CD8-positive, alpha-beta memory T cell (primary cell): ENCODE measurements around the gene TPK1. TPM values are rescaled to one million over a fixed set of nuclear protein-coding genes. Genes with fewer than 3 reads are reported as not detected.

Source experiments
- CTCF ChIA-PET: fragments of 350-600 bp; sonication (Branson Sonifier 250); formaldehyde crosslinking; loops from one replicate; lab custom pipeline; 2021; ENCODE audit warnings: antibody characterized with exemption; lab: Charles Lee
- POLR2A ChIA-PET: fragments of 350-600 bp; sonication (Branson Sonifier 250); formaldehyde crosslinking; loops from one replicate; lab custom pipeline; 2021; ENCODE audit warnings: antibody characterized with exemption; lab: Charles Lee
- DNase-seq, 5 donors: peaks; one replicate each; pipeline versions ENCODE4 v3.0.0 to v3.0.0-alpha.2; 2020 to 2022; ENCODE audit warnings: mixed read lengths in 1 of 5
- H3K27ac ChIP-seq: one replicate; pipeline ENCODE4 v1.7.0; 2013; ENCODE audit warnings: low read depth, mild to moderate bottlenecking, low read length, moderate library complexity
- H3K27me3 ChIP-seq: 2 replicates; pipeline ENCODE4 v1.7.0; 2013; ENCODE audit warnings: low read length, mild to moderate bottlenecking; ENCODE audit not compliant: insufficient read depth, poor library complexity, severe bottlenecking
- H3K36me3 ChIP-seq: 2 replicates; pipeline ENCODE4 v1.7.0; 2013; ENCODE audit warnings: mild to moderate bottlenecking, low read length, moderate library complexity; ENCODE audit not compliant: insufficient read depth
- H3K4me1 ChIP-seq: 2 replicates; pipeline ENCODE4 v1.7.0; 2013; ENCODE audit warnings: mild to moderate bottlenecking, low read length, moderate library complexity; ENCODE audit not compliant: insufficient read depth
- H3K4me3 ChIP-seq: 2 replicates; pipeline ENCODE4 v1.7.0; 2013; ENCODE audit warnings: mild to moderate bottlenecking, low read length
- H3K9me3 ChIP-seq: 2 replicates; pipeline ENCODE4 v1.7.0; 2013; ENCODE audit warnings: mild to moderate bottlenecking, low read length
- H3K27ac Mint-ChIP-seq, 8 donors: one replicate each; pipeline ENCODE4 v1.8.0; 2020 to 2021; ENCODE audit warnings: mixed read lengths in 8 of 8, mild to moderate bottlenecking in 6 of 8, inconsistent platforms in 3 of 8, moderate library complexity in 3 of 8
- H3K27me3 Mint-ChIP-seq, 2 donors: one replicate each; pipeline ENCODE4 v1.8.0; 2020 to 2021; ENCODE audit warnings: mixed read lengths in 2 of 2, mild to moderate bottlenecking in 1 of 2, moderate library complexity in 1 of 2
- H3K36me3 Mint-ChIP-seq, 3 donors: one replicate each; pipeline ENCODE4 v1.8.0; 2020 to 2021; ENCODE audit warnings: mixed read lengths in 3 of 3, inconsistent platforms in 1 of 3, mild to moderate bottlenecking in 1 of 3
- H3K4me1 Mint-ChIP-seq, 3 donors: one replicate each; pipeline ENCODE4 v1.8.0; 2020 to 2021; ENCODE audit warnings: mixed read lengths in 3 of 3, inconsistent platforms in 1 of 3, mild to moderate bottlenecking in 1 of 3
- H3K4me3 Mint-ChIP-seq, 7 donors: one replicate each; pipeline ENCODE4 v1.8.0; 2020 to 2021; ENCODE audit warnings: mixed read lengths in 7 of 7, mild to moderate bottlenecking in 6 of 7, moderate library complexity in 4 of 7, inconsistent platforms in 2 of 7
- H3K9me3 Mint-ChIP-seq, 5 donors: one replicate each; pipeline ENCODE4 v1.8.0; 2020 to 2022; ENCODE audit warnings: mixed read lengths in 5 of 5, mild to moderate bottlenecking in 3 of 5, moderate library complexity in 2 of 5, inconsistent platforms in 1 of 5
- polyA plus RNA-seq: library from polyadenylated mRNA; unstranded; fragments of 300-500 nt; fragmentation: Illumina TruSeq; gene quantifications from one replicate; pipeline ENCODE4 v1.2.3, GENCODE V29; 2021
- total RNA-seq, 2 experiments: library from RNA; stranded (reverse); gene quantifications; one replicate each; pipeline ENCODE4 v1.2.3, GENCODE V29; 2021

TPK1 gene
- total and polyA plus RNA-seq, 3 experiments from 2014 or later, result 18.0 to 20.1 (median 19.0) TPM

- DNase-seq, result no peak
- Histone ChIP-seq H3K36me3 (no peaks in the 10 kb centered on the region), H3K27ac (no peak overlapping the region), H3K4me1 (no peaks in the 10 kb centered on the region), H3K27me3 (no peaks in the 10 kb centered on the region), H3K4me3 (no peak overlapping the region), H3K9me3 (no peaks in the 10 kb centered on the region)
- Mint-ChIP-seq H3K27ac (no peak overlapping the region), H3K4me1 (no peaks in the 10 kb centered on the region), H3K36me3 (peaks cover 7 to 40% (median 10%) of the 10 kb centered on the region in 3 donors), H3K4me3 (no peak overlapping the region), H3K9me3 (peaks cover 0 to 11% (median 3%) of the 10 kb centered on the region in 5 donors), H3K27me3 (no peaks in the 10 kb centered on the region)
- ChIA-PET CTCF (no interaction called here), POLR2A (no interaction called here)
These were observed 207.7 kb downstream of the TPK1 start for GRCh38 chr7:144628176-144628575.

- no peak for DNase-seq
These were observed 213.1 kb downstream of the TPK1 start for GRCh38 chr7:144622745-144623144.

DNA sequence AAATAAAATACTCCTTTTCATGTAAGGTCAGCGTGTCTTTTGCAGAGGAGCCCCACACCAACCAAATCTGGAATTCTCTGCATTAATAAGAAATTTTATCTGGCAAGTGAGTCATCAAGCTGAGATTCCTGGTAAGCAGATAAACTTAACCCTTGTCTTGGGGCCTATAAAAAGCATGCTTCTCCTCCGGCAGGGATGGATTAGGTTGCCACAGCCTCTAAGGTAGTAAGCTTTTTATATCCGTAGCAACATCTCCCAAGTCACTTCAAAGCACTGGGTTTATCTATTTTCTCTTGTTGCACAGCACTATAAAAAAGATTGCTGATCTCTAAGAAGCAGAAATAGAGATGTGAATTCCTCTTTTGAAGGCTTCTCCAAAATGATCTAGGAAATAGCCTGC lies 229.6 kb downstream of the TPK1 start:
- H3K4me3 ChIP-seq, result no peak overlapping the region
- H3K9me3 ChIP-seq, result no peaks in the 10 kb centered on the region
- no peak overlapping the region for H3K27ac ChIP-seq
- Mint-ChIP-seq H3K27me3 (no peaks in the 10 kb centered on the region), H3K4me1 (no peaks in the 10 kb centered on the region), H3K27ac (no peak overlapping the region), H3K9me3 (no peaks in the 10 kb centered on the region), H3K36me3 (peaks cover 10 to 25% (median 18%) of the 10 kb centered on the region in 3 donors), H3K4me3 (no peak overlapping the region)
- POLR2A ChIA-PET, result no interaction called here
- H3K4me1 ChIP-seq, result no peaks in the 10 kb centered on the region
- H3K27me3 ChIP-seq, result no peaks in the 10 kb centered on the region
- no peaks in the 10 kb centered on the region for H3K36me3 ChIP-seq
- CTCF ChIA-PET, result no interaction called here
- DNase-seq, result no peak

More at GRCh38 chr7:144622745-144623144, 213.1 kb downstream of the TPK1 start:
- POLR2A ChIA-PET, result no interaction called here
- H3K4me1 ChIP-seq, result no peaks in the 10 kb centered on the region
- no peak overlapping the region for H3K27ac ChIP-seq
- no peak overlapping the region for H3K27ac Mint-ChIP-seq
- H3K9me3 Mint-ChIP-seq, result peaks cover 0 to 14% (median 4%) of the 10 kb centered on the region in 5 donors
- no peaks in the 10 kb centered on the region for H3K4me1 Mint-ChIP-seq
- CTCF ChIA-PET, result no interaction called here
- H3K4me3 ChIP-seq, result no peak overlapping the region
- H3K9me3 ChIP-seq, result no peaks in the 10 kb centered on the region
- H3K36me3 Mint-ChIP-seq, result peaks cover 24 to 52% (median 46%) of the 10 kb centered on the region in 3 donors
- H3K27me3 ChIP-seq, result no peaks in the 10 kb centered on the region
- no peaks in the 10 kb centered on the region for H3K27me3 Mint-ChIP-seq
- no peaks in the 10 kb centered on the region for H3K36me3 ChIP-seq
- H3K4me3 Mint-ChIP-seq, result no peak overlapping the region

DNA sequence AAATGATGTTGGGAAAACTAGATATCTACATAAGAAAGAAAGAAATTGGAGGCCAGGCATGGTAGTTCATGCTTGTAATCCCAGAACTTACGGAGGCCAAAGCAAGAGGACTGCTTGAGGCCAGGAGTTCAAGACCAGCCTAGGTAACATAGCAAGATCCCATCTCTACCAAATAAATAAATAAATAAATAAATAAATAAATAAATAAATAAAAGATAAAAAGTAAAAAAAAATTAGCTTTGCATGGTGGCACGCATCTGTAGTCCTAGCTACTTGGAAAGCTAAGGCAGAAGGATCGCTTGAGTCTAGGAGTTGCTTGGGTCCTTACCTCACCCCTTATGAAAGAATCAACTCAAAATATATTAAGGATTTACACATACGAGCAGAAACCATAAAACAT lies 238.9 kb downstream of the TPK1 start:
- POLR2A ChIA-PET, result no interaction called here
- H3K36me3 ChIP-seq, result no peaks in the 10 kb centered on the region
- peaks cover 22 to 36% (median 32%) of the 10 kb centered on the region in 5 donors for H3K9me3 Mint-ChIP-seq
- CTCF ChIA-PET, result no interaction called here
- no peaks in the 10 kb centered on the region for H3K27me3 Mint-ChIP-seq
- no peak overlapping the region for H3K4me3 Mint-ChIP-seq
- no peaks in the 10 kb centered on the region for H3K9me3 ChIP-seq
- H3K27ac Mint-ChIP-seq, result no peak overlapping the region
- H3K4me3 ChIP-seq, result no peak overlapping the region
- no peaks in the 10 kb centered on the region for H3K27me3 ChIP-seq
- no peak for DNase-seq
- H3K4me1 Mint-ChIP-seq, result no peaks in the 10 kb centered on the region
- peaks cover 31 to 65% (median 56%) of the 10 kb centered on the region in 3 donors for H3K36me3 Mint-ChIP-seq
- H3K4me1 ChIP-seq, result no peaks in the 10 kb centered on the region
- no peak overlapping the region for H3K27ac ChIP-seq

- Mint-ChIP-seq H3K27ac (no peak overlapping the region), H3K4me3 (no peak overlapping the region), H3K4me1 (no peaks in the 10 kb centered on the region), H3K36me3 (peaks cover 34 to 73% (median 64%) of the 10 kb centered on the region in 3 donors), H3K9me3 (peaks cover 22 to 36% (median 32%) of the 10 kb centered on the region in 5 donors), H3K27me3 (no peaks in the 10 kb centered on the region)
- POLR2A ChIA-PET, result no interaction called here
- Histone ChIP-seq H3K9me3 (no peaks in the 10 kb centered on the region), H3K27ac (no peak overlapping the region), H3K36me3 (no peaks in the 10 kb centered on the region), H3K4me3 (no peak overlapping the region), H3K4me1 (no peaks in the 10 kb centered on the region), H3K27me3 (no peaks in the 10 kb centered on the region)
- CTCF ChIA-PET, result no interaction called here
- no peak for DNase-seq
These were observed 241.3 kb downstream of the TPK1 start for GRCh38 chr7:144594580-144594979.

DNA sequence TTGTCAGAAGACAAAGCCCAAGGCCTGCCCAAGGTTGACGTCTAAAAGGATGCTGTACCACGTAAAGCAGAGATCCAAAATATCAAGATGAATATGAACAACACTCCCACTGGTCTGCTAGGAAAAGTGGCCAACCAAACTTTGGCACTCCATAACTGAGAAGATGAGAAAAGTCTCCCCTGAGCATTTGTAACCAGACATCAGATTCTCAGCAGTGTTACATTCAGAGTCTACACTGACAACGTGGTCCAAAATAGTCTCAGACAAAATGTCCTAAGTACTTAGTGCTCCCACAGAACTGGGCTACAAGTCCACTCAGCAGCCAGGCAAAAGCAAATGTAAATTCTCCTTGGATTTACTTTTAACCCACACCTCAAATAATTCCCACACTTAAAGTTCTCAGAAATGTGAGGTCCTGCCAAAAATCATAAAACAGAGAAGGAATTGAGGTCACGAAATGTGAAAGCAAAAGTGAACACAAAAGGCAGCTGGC lies 247.2 kb downstream of the TPK1 start:
- no peak overlapping the region for H3K4me3 ChIP-seq
- Mint-ChIP-seq H3K9me3 (peaks cover 5 to 8% (median 6%) of the 10 kb centered on the region in 5 donors), H3K27me3 (no peaks in the 10 kb centered on the region), H3K36me3 (peaks cover 19 to 44% (median 33%) of the 10 kb centered on the region in 3 donors), H3K4me3 (no peak overlapping the region), H3K27ac (no peak overlapping the region), H3K4me1 (no peaks in the 10 kb centered on the region)
- no peaks in the 10 kb centered on the region for H3K9me3 ChIP-seq
- no peaks in the 10 kb centered on the region for H3K27me3 ChIP-seq
- H3K4me1 ChIP-seq, result no peaks in the 10 kb centered on the region
- CTCF ChIA-PET, result no interaction called here
- no peaks in the 10 kb centered on the region for H3K36me3 ChIP-seq
- POLR2A ChIA-PET, result no interaction called here
- H3K27ac ChIP-seq, result no peak overlapping the region
- no peak for DNase-seq

DNA sequence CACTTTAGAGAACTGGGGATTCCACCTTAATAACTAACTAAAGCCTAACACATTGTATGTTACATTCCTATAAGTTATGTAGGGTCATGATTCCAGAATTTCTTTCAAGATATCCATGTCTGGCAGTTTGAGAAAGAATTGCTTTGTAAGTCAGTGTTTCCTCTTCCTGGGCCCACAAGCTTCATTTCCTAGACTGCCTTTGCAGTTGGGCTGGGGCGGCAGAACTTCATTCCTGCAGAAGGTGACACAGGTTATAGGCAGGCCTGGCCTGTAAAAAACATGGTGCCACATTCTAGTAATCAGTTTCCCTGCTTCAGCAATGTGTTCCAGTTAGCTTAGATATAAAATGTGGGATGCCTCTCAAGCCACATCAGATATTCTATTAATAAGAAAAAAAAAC lies 248.2 kb downstream of the TPK1 start:
- Mint-ChIP-seq H3K9me3 (peaks cover 0 to 2% (median 0%) of the 10 kb centered on the region in 5 donors), H3K36me3 (peaks cover 21 to 40% (median 26%) of the 10 kb centered on the region in 3 donors), H3K27ac (no peak overlapping the region), H3K27me3 (no peaks in the 10 kb centered on the region), H3K4me1 (no peaks in the 10 kb centered on the region), H3K4me3 (no peak overlapping the region)
- Histone ChIP-seq H3K4me1 (no peaks in the 10 kb centered on the region), H3K27me3 (no peaks in the 10 kb centered on the region), H3K27ac (no peak overlapping the region), H3K36me3 (no peaks in the 10 kb centered on the region), H3K9me3 (no peaks in the 10 kb centered on the region), H3K4me3 (no peak overlapping the region)
- POLR2A ChIA-PET, result no interaction called here
- CTCF ChIA-PET, result interaction anchor here (0.7 kb wide), 1 partner anchor 475 kb away, joined by 3 read pairs; no protein-coding TSS in a partner anchor
- DNase-seq, result no peak

GRCh38 chr7:144584726-144585125 lies 251.1 kb downstream of the TPK1 start:
- H3K27ac ChIP-seq, result no peak overlapping the region
- ChIA-PET CTCF (no interaction called here), POLR2A (no interaction called here)
- no peaks in the 10 kb centered on the region for H3K4me1 ChIP-seq
- no peaks in the 10 kb centered on the region for H3K27me3 Mint-ChIP-seq
- no peak for DNase-seq
- no peak overlapping the region for H3K4me3 ChIP-seq
- H3K36me3 Mint-ChIP-seq, result peaks cover 16 to 25% (median 22%) of the 10 kb centered on the region in 3 donors
- H3K4me1 Mint-ChIP-seq, result no peaks in the 10 kb centered on the region
- no peaks in the 10 kb centered on the region for H3K36me3 ChIP-seq
- H3K27ac Mint-ChIP-seq, result no peak overlapping the region
- no peak overlapping the region for H3K4me3 Mint-ChIP-seq
- H3K27me3 ChIP-seq, result no peaks in the 10 kb centered on the region
- H3K9me3 ChIP-seq, result no peaks in the 10 kb centered on the region
- H3K9me3 Mint-ChIP-seq, result peaks cover 0 to 2% (median 0%) of the 10 kb centered on the region in 5 donors
